Endothelial cell of umbilical vein (primary cell): ENCODE results near the gene OR2V1. TPM values are rescaled to one million over a fixed set of nuclear protein-coding genes. Genes with fewer than 3 reads are reported as not detected.

ENCODE experiments used
- BruUV-seq: library from RNA; stranded (reverse); fragments of 400-500 nt; replicated peaks from 2 replicates; lab custom pipeline; 2021; lab: Mats Ljungman, UMichigan
- CTCF ChIA-PET: fragments of 300-600, 350-600 bp; sonication (Branson Sonifier 250); formaldehyde crosslinking; loops from one replicate; lab custom pipeline; 2021; ENCODE audit warnings: antibody characterized with exemption, inconsistent platforms; lab: Charles Lee
- POLR2A ChIA-PET: fragments of 300-600, 350-600 bp; sonication (Branson Sonifier 250); formaldehyde crosslinking; loops from one replicate; lab custom pipeline; 2021; ENCODE audit warnings: antibody characterized with exemption, inconsistent platforms; lab: Charles Lee
- DNase-seq: peaks from one replicate; pipeline ENCODE4 v3.0.0-alpha.2; 2011; ENCODE audit warnings: low read depth, low spot score
- FAIRE-seq: peaks from 2 replicates; lab custom pipeline; 2011; peaks lifted over from hg19 to GRCh38; lab: Jason Lieb, UNC
- H2AFZ ChIP-seq: 2 replicates; pipeline ENCODE4 v1.6.0; 2012; ENCODE audit warnings: low read depth, low read length, control low read depth, inconsistent platforms
- H3K27ac ChIP-seq: 2 replicates; pipeline ENCODE4 v1.5.1; 2011; ENCODE audit warnings: low read depth, mild to moderate bottlenecking, control low read depth, low read length, moderate library complexity; ENCODE audit not compliant: insufficient read depth
- H3K27me3 ChIP-seq, 2 experiments: 2 replicates each; pipeline versions ENCODE4 v1.6.0 to v1.6.1; 2011; ENCODE audit warnings: low read length in 2 of 2, mixed read lengths in 1 of 2; ENCODE audit not compliant: control insufficient read depth in 2 of 2, insufficient read depth in 2 of 2
- H3K36me3 ChIP-seq, 2 experiments: 2 replicates in 1 of 2; 3 replicates in 1 of 2; pipeline ENCODE4 v1.5.1; 2011; ENCODE audit warnings: low read length in 2 of 2, mild to moderate bottlenecking in 1 of 2, moderate library complexity in 1 of 2; ENCODE audit not compliant: control insufficient read depth in 2 of 2, insufficient read depth in 2 of 2; ENCODE audit errors: extremely low read depth in 1 of 2
- H3K4me1 ChIP-seq: 3 replicates; pipeline ENCODE4 v1.5.1; 2011; ENCODE audit warnings: mild to moderate bottlenecking, low read length; ENCODE audit not compliant: control insufficient read depth, insufficient read depth; ENCODE audit errors: extremely low read depth
- H3K4me2 ChIP-seq: 2 replicates; pipeline ENCODE4 v1.6.1; 2011; ENCODE audit warnings: low read length, control low read depth, mixed read lengths; ENCODE audit not compliant: insufficient read depth
- H3K4me3 ChIP-seq, 3 experiments: fragments of 200-600 bp in 1 of 3; sonication (generic), shearing (Covaris generic) in 1 of 3; replicated peaks in 1 of 3; 2 replicates each; pipeline ENCODE4 v1.5.1; 2011 to 2016; ENCODE audit warnings: control low read depth in 3 of 3, low read length in 3 of 3, mild to moderate bottlenecking in 2 of 3, inconsistent platforms in 1 of 3, low read depth in 1 of 3, moderate library complexity in 1 of 3; ENCODE audit not compliant: insufficient read depth in 1 of 3
- H3K79me2 ChIP-seq: 2 replicates; pipeline ENCODE4 v1.6.0; 2012; ENCODE audit warnings: low read length, inconsistent platforms; ENCODE audit not compliant: control insufficient read depth, insufficient read depth
- H3K9ac ChIP-seq: replicated peaks from 2 replicates; pipeline ENCODE3; 2011; ENCODE audit warnings: low read length, control low read depth; ENCODE audit not compliant: insufficient read depth; ENCODE audit errors: extremely low read depth
- H3K9me1 ChIP-seq: replicated peaks from 3 replicates; pipeline ENCODE4 v1.6.0; 2011; ENCODE audit warnings: mild to moderate bottlenecking, low read length; ENCODE audit not compliant: control insufficient read depth, insufficient read depth; ENCODE audit errors: extremely low read depth
- H3K9me3 ChIP-seq: replicated peaks from 2 replicates; pipeline ENCODE4 v1.5.1; 2012; ENCODE audit warnings: low read length, inconsistent platforms; ENCODE audit not compliant: control insufficient read depth, insufficient read depth
- H4K20me1 ChIP-seq: replicated peaks from 2 replicates; pipeline ENCODE3; 2011; ENCODE audit warnings: mild to moderate bottlenecking, low read length; ENCODE audit not compliant: control insufficient read depth, insufficient read depth; ENCODE audit errors: extremely low read depth
- CTCF ChIP-seq, 2 donors: IDR thresholded peaks; 1 replicate in 1 of 2; 2 replicates in 1 of 2; pipeline ENCODE4 v1.5.1; 2011; ENCODE audit warnings: low read length in 2 of 2, mild to moderate bottlenecking in 2 of 2, moderate library complexity in 2 of 2, control low read depth in 1 of 2, inconsistent platforms in 1 of 2, low read depth in 1 of 2; ENCODE audit not compliant: insufficient read depth in 1 of 2; ENCODE audit errors: extremely low read depth in 1 of 2
- EZH2 ChIP-seq: IDR thresholded peaks from 2 replicates; pipeline ENCODE4 v1.6.1; 2012; ENCODE audit warnings: borderline replicate concordance, low read depth, mild to moderate bottlenecking, moderate library complexity, low read length, inconsistent platforms; ENCODE audit not compliant: severe bottlenecking
- FOS ChIP-seq: IDR thresholded peaks from 2 replicates; pipeline ENCODE4 v1.6.1; 2011; ENCODE audit warnings: mild to moderate bottlenecking, low read length, moderate library complexity, borderline replicate concordance; ENCODE audit not compliant: insufficient read depth
- GATA2 ChIP-seq: IDR thresholded peaks from 2 replicates; pipeline ENCODE4 v1.7.0; 2011; ENCODE audit warnings: low read depth, mild to moderate bottlenecking, moderate library complexity, mixed read lengths, low read length; ENCODE audit not compliant: insufficient read length, insufficient read depth
- JUN ChIP-seq: IDR thresholded peaks from 2 replicates; pipeline ENCODE4 v1.6.1; 2011; ENCODE audit warnings: borderline replicate concordance, low read depth; ENCODE audit not compliant: insufficient read length, insufficient read depth
- MAX ChIP-seq: IDR thresholded peaks from 2 replicates; pipeline ENCODE4 v1.6.1; 2011; ENCODE audit not compliant: insufficient read depth, insufficient read length
- MYC ChIP-seq: IDR thresholded peaks from one replicate; pipeline ENCODE4 v1.6.1; 2011; ENCODE audit warnings: mild to moderate bottlenecking, low read depth, low read length
- POLR2A ChIP-seq: IDR thresholded peaks from 2 replicates; pipeline ENCODE4 v1.6.1; 2012; ENCODE audit warnings: low read depth, mild to moderate bottlenecking, control low read depth, low read length
- POLR2AphosphoS5 ChIP-seq: IDR thresholded peaks from 2 replicates; pipeline ENCODE4 v1.6.1; 2012; ENCODE audit warnings: low read depth, mild to moderate bottlenecking, control low read depth, low read length, moderate library complexity; ENCODE audit not compliant: insufficient read depth
- dilution Hi-C: fragments of 300-500 bp; cut with MboI; formaldehyde crosslinking; loops from one replicate; pipeline ENCODE4 v1.15.0; 2019; ENCODE audit warnings: low sequenced_read_pairs; ENCODE audit not compliant: extremely low pct_ligation_motif_present
- intact Hi-C: fragments of 100-400 bp; cut with micrococcal nuclease; formaldehyde crosslinking; loops from one replicate; pipeline ENCODE4 v1.10.0; 2022
- polyA plus RNA-seq, 4 experiments: library from polyadenylated mRNA; depleted of rRNA in 3 of 4; stranded (reverse) in 3 of 4; unstranded in 1 of 4; fragments of >200 nt; gene quantifications; 2 replicates each; pipeline versions ENCODE4 v1.2.1 to v1.2.3, GENCODE V29; 2011 to 2012; ENCODE audit warnings: missing spikeins in 1 of 4
- total RNA-seq: library from RNA; stranded (reverse); gene quantifications from 2 replicates; pipeline ENCODE4 v1.2.3, GENCODE V29; 2021

Gene OR2V1
- total and polyA plus RNA-seq, 2 donors (not counting 3 experiments of a cell fraction or from before 2014, with no cell fraction given): not detected

- Histone ChIP-seq H3K9me1 (no peaks in the 10 kb centered on the region), H3K4me3 (no peak overlapping the region), H3K27ac (no peak overlapping the region), H3K4me1 (no peaks in the 10 kb centered on the region), H3K9ac (no peak overlapping the region), H3K9me3 (no peaks in the 10 kb centered on the region), H3K4me2 (no peak overlapping the region), H2AFZ (no peak overlapping the region), H3K79me2 (no peaks in the 10 kb centered on the region), H4K20me1 (no peaks in the 10 kb centered on the region), H3K27me3 (no peaks in the 10 kb centered on the region), H3K36me3 (no peaks in the 10 kb centered on the region)
- dilution Hi-C loops: no loop called here
- ChIA-PET POLR2A (no interaction called here), CTCF (no interaction called here)
- DNase-seq (no peak), FAIRE-seq (no peak)
- no TSS peak for BruUV-seq
- TF ChIP-seq JUN: no peak
- intact Hi-C loops: no loop called here
Measured at GRCh38 chr5:181127456-181127855, 3.5 kb downstream of the OR2V1 start.

DNA sequence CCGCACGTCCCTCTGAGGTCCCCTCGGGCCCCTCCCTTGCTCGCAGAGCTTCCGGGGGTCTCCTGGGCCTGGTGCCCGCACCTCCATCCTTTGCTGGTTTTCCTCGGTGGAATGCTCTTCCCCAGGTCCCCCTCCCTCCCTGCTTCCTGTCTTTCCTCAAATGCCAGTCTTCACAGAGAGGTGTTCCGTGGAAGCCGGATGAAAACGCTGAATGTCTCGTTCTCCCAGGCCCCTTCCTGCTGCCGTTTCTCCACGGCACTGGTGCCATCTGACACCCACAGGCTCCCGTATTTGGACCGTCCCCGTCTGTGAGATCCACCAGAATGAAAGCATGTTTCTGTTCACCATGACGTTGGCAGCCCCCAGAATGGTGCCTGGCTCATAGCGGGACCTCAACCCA is 4.1 kb downstream of the OR2V1 start:
- no peaks in the 10 kb centered on the region for H3K36me3 ChIP-seq
- H3K27me3 ChIP-seq: no peaks in the 10 kb centered on the region
- no peak overlapping the region for H2AFZ ChIP-seq
- no TSS peak for BruUV-seq
- no peaks in the 10 kb centered on the region for H3K9me1 ChIP-seq
- intact Hi-C loops: no loop called here
- no peak for TF ChIP-seq FOS
- no peak for TF ChIP-seq POLR2A
- no peak for TF ChIP-seq CTCF (IDR thresholded peaks at IDR 0.05; ENCODE audit: extremely low read depth in 1 of 2, insufficient read depth in 1 of 2, low read depth in 1 of 2, low read length in 2 of 2)
- TF ChIP-seq MYC: no peak
- TF ChIP-seq JUN: no peak
- no peak for TF ChIP-seq MAX
- TF ChIP-seq EZH2: no peak
- no peak for TF ChIP-seq GATA2
- TF ChIP-seq POLR2AphosphoS5: no peak
- FAIRE-seq (no peak), DNase-seq (no peak)
- ChIA-PET CTCF (no interaction called here), POLR2A (no interaction called here)
- dilution Hi-C loops: no loop called here
- H3K27ac ChIP-seq: no peak overlapping the region
- no peaks in the 10 kb centered on the region for H4K20me1 ChIP-seq
- no peaks in the 10 kb centered on the region for H3K4me1 ChIP-seq
- no peaks in the 10 kb centered on the region for H3K9me3 ChIP-seq
- no peaks in the 10 kb centered on the region for H3K79me2 ChIP-seq
- no peak overlapping the region for H3K9ac ChIP-seq
- no peak overlapping the region for H3K4me2 ChIP-seq
- H3K4me3 ChIP-seq: no peak overlapping the region
